Tibial nerve (tissue), 4 donors: ENCODE measurements around the gene ACAA1. TPM values are rescaled to one million over a fixed set of nuclear protein-coding genes. Genes with fewer than 3 reads are reported as not detected.

Experiments used
- DNase-seq, 2 donors: peaks; one replicate each; pipeline ENCODE4 v3.0.0-alpha.2; 2019; ENCODE audit warnings: low spot score in 2 of 2
- H3K27ac ChIP-seq, 4 donors: fragments of 200-600 bp; sonication (generic) in 3 of 4; one replicate each; pipeline ENCODE4 v1.5.1; 2017 to 2019; ENCODE audit warnings: mild to moderate bottlenecking in 1 of 4
- H3K27me3 ChIP-seq, 2 donors: fragments of 200-600 bp; sonication (generic) in 1 of 2; one replicate each; pipeline versions ENCODE4 v1.5.1 to v1.6.0; 2017 to 2019
- H3K36me3 ChIP-seq, 3 donors: fragments of 200-600 bp; sonication (generic); one replicate each; pipeline ENCODE4 v1.5.1; 2018 to 2019
- H3K4me1 ChIP-seq, 4 donors: fragments of 200-600 bp; sonication (generic) in 3 of 4; one replicate each; pipeline ENCODE4 v1.5.1; 2017 to 2019
- H3K4me3 ChIP-seq, 4 donors: fragments of 200-600 bp; sonication (generic) in 3 of 4; one replicate each; pipeline ENCODE4 v1.5.1; 2017 to 2019; ENCODE audit warnings: mild to moderate bottlenecking in 1 of 4, moderate library complexity in 1 of 4
- H3K9me3 ChIP-seq, 4 donors: fragments of 200-600 bp; sonication (generic) in 3 of 4; one replicate each; pipeline ENCODE4 v1.5.1; 2017 to 2019
- EP300 ChIP-seq, 2 donors: sonication (generic); formaldehyde crosslinking; IDR thresholded peaks; one replicate each; pipeline ENCODE4 v1.6.1; 2017; ENCODE audit warnings: antibody characterized with exemption in 2 of 2, mild to moderate bottlenecking in 1 of 2
- POLR2A ChIP-seq, 2 donors: fragments of 450-650 bp; IDR thresholded peaks; one replicate each; pipeline ENCODE4 v1.6.1; 2017; ENCODE audit warnings: antibody characterized with exemption in 2 of 2, mild to moderate bottlenecking in 2 of 2, moderate library complexity in 2 of 2
- WGBS, 2 donors: methylation state at CpG; one replicate each; pipeline ENCODE4 v1.1.5; 2018; 5-methylcytosine and 5-hydroxymethylcytosine counted together
- total RNA-seq, 4 donors: library from RNA; depleted of rRNA; stranded (reverse); fragments of >200 nt; gene quantifications; one replicate each; pipeline ENCODE4 v1.1.0, GENCODE V29; 2016
- TF ChIP-seq, protein P1 (sequence below), 5 experiments: fragments of 200-600 bp in 3 of 5; fragments of 450-650 bp in 2 of 5; sonication (generic) in 3 of 5; IDR thresholded peaks; one replicate each; pipeline ENCODE4 v1.5.1; 2016 to 2019; ENCODE audit warnings: antibody characterized with exemption in 5 of 5, mild to moderate bottlenecking in 3 of 5, moderate library complexity in 2 of 5

The ACAA1 gene
- total RNA-seq, 4 donors from 2014 or later: 63.9 to 83.3 (median 80.5) TPM

GRCh38 chr3:38154033-38154494 lies 17.1 kb upstream of the ACAA1 start:
- H3K4me1 ChIP-seq: no peaks in the 10 kb centered on the region
- 56 to 62% methylated on average over 2 of the region's 2 CpGs for WGBS, 2 donors
- no peaks in the 10 kb centered on the region for H3K36me3 ChIP-seq
- H3K27me3 ChIP-seq: no peaks in the 10 kb centered on the region
- DNase-seq: no peak
- H3K9me3 ChIP-seq: no peaks in the 10 kb centered on the region
- peak overlapping the region in 1 of 4 donors; percentile 46 for H3K27ac ChIP-seq
- H3K4me3 ChIP-seq: no peak overlapping the region
- TF ChIP-seq, protein P1, sequence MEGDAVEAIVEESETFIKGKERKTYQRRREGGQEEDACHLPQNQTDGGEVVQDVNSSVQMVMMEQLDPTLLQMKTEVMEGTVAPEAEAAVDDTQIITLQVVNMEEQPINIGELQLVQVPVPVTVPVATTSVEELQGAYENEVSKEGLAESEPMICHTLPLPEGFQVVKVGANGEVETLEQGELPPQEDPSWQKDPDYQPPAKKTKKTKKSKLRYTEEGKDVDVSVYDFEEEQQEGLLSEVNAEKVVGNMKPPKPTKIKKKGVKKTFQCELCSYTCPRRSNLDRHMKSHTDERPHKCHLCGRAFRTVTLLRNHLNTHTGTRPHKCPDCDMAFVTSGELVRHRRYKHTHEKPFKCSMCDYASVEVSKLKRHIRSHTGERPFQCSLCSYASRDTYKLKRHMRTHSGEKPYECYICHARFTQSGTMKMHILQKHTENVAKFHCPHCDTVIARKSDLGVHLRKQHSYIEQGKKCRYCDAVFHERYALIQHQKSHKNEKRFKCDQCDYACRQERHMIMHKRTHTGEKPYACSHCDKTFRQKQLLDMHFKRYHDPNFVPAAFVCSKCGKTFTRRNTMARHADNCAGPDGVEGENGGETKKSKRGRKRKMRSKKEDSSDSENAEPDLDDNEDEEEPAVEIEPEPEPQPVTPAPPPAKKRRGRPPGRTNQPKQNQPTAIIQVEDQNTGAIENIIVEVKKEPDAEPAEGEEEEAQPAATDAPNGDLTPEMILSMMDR (IDR thresholded peaks at IDR 0.05): no peak
- TF ChIP-seq EP300 (IDR thresholded peaks at IDR 0.05): peak; percentile 33 to 69

DNA sequence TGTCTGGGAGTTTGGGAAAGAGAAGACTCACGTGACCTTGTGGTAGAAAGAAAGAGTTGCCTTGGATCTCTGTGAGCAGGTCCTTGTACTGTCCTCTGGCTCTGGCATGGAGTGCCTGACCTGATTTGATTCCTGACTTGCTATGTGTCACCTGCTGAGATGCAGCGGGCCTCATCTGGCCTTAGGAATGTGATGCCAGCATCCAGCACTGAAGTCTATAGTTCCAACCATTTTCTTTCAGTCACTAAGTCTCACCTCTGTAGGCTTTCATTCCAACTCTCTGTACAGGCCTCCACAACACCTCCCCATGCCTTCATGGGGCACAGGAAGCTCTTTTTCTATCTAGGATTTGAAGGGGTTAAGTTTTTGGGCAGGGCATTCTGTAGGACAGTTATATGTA lies 16.3 kb upstream of the ACAA1 start:
- DNase-seq: no peak
- TF ChIP-seq, protein P1 (IDR thresholded peaks at IDR 0.05): no peak
- no peak for TF ChIP-seq POLR2A (IDR thresholded peaks at IDR 0.05)
- TF ChIP-seq EP300 (IDR thresholded peaks at IDR 0.05): no peak
- peak overlapping the region in 1 of 4 donors; percentile 46 for H3K27ac ChIP-seq

DNA sequence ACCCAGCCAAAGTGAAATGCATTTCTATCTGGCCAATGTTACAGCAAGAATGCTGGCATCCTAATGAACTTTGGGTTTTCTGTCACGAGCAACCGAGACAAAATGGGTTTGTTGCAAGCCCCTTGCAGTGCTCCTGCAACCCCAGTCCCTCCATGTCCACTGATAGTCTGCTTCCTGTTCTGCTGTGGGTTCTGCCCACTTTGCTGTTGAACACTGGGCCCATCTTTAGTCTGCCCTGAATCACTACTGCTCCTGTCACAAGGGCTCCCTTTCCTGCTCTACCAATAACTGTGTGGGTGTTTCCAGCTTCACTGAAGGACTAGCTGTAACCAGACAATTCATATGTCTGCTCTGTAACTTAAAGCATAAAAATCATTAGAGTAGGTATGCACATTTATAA lies 15.7 kb upstream of the ACAA1 start:
- H3K9me3 ChIP-seq: no peaks in the 10 kb centered on the region
- WGBS, 2 donors: 91 to 100% methylated on average over 2 of the region's 2 CpGs
- no peaks in the 10 kb centered on the region for H3K36me3 ChIP-seq
- TF ChIP-seq EP300 (IDR thresholded peaks at IDR 0.05) (no peak), POLR2A (IDR thresholded peaks at IDR 0.05) (no peak)
- TF ChIP-seq, protein P1 (IDR thresholded peaks at IDR 0.05): no peak
- H3K27ac ChIP-seq: no peak overlapping the region
- H3K4me1 ChIP-seq: no peaks in the 10 kb centered on the region
- H3K4me3 ChIP-seq: no peak overlapping the region
- H3K27me3 ChIP-seq: no peaks in the 10 kb centered on the region
- no peak for DNase-seq

More for the DNA sequence above, 16.3 kb upstream of the ACAA1 start:
- Histone ChIP-seq H3K4me3 (no peak overlapping the region), H3K4me1 (no peaks in the 10 kb centered on the region), H3K27me3 (no peaks in the 10 kb centered on the region), H3K9me3 (no peaks in the 10 kb centered on the region), H3K36me3 (no peaks in the 10 kb centered on the region)
- 92 to 95% methylated on average over 2 of the region's 2 CpGs for WGBS, 2 donors

DNA sequence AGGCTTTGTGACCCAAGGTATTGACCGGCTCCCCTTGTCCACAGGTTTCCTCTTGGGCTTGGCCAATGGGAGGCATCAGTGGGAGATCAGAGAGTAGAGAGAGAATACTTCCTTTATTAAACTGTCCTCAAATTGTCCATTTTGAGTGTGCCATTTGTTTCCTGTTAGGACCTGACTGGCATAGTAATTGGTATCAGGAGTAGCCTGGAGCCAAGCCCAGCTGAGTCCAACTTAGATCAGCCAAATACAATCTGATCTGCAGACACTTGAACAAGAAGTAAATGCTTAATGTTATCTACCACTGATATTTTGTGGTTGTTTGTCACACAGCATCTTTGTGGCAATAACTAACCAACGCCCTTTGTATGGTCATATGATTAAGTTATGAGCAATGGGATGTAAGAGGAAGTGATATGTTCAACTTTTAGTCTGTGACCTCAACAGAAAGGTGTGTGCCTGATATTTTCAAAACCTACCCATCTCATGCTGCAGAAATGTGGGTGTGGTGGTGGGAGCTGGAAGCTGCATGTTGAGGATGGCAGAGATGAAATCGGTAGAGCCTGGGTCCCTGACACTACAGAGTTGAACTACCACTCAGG lies 14.8 kb upstream of the ACAA1 start:
- no peak overlapping the region for H3K27ac ChIP-seq
- TF ChIP-seq POLR2A (IDR thresholded peaks at IDR 0.05): no peak
- TF ChIP-seq, protein P1 (IDR thresholded peaks at IDR 0.05): no peak
- no peak for TF ChIP-seq EP300 (IDR thresholded peaks at IDR 0.05)
- no peak overlapping the region for H3K4me3 ChIP-seq
- WGBS, 2 donors: 87 to 98% methylated on average over 3 of the region's 3 CpGs
- no peak for DNase-seq
- no peaks in the 10 kb centered on the region for H3K36me3 ChIP-seq
- H3K9me3 ChIP-seq: peaks cover 0 to 8% (median 0%) of the 10 kb centered on the region in 4 donors
- no peaks in the 10 kb centered on the region for H3K4me1 ChIP-seq
- no peaks in the 10 kb centered on the region for H3K27me3 ChIP-seq

DNA sequence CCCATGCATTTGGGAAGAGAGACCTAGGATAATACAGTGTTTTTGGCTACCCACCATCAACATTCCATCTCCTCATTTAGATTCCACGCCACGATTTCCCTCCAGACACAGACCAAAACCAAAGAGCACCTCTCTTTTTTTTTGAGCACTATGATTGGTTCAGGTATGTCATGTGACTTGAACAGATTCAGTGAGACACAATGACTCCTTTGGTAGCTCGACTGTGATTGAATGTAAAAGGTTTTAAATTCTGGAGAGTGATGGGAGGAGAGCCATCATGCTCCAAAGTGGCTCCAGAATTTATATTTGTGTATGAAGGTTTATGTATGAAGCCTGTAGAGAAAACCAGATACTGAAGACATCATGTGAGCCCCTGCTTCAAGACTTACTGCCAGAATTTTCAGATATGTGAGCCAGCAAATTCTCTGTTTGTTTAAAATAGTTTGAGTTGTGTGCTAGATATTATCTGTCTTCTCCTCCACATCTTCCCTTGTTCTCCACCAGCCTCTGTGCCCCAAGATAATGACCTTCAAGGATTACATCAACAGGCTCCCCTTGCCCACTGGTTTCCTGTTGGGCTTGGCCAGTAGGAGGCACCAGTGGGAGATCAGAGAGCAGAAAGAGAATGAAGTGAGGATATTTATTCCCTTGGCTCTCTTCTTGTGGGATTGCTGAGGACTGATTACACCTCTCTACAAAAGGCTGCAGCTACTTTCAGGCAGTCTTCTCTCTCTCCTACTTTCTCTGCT lies 14.0 kb upstream of the ACAA1 start:
- no peaks in the 10 kb centered on the region for H3K4me1 ChIP-seq
- peaks cover 0 to 16% (median 0%) of the 10 kb centered on the region in 4 donors for H3K9me3 ChIP-seq
- no peaks in the 10 kb centered on the region for H3K36me3 ChIP-seq
- no peak overlapping the region for H3K4me3 ChIP-seq
- no peak overlapping the region for H3K27ac ChIP-seq
- H3K27me3 ChIP-seq: no peaks in the 10 kb centered on the region
- TF ChIP-seq, protein P1 (IDR thresholded peaks at IDR 0.05): no peak
- no peak for TF ChIP-seq POLR2A (IDR thresholded peaks at IDR 0.05)
- no peak for TF ChIP-seq EP300 (IDR thresholded peaks at IDR 0.05)
- WGBS, 2 donors: 69 to 76% methylated on average over 3 of the region's 3 CpGs
- DNase-seq: no peak
